Activated T-cell treated with anti-CD3 and anti-CD28 coated beads, Interleukin-2, amount 50 U/mL, for 24 hours (primary cell): ENCODE results near the gene CPVL.
A peak's percentile ranks its signal among the peaks of the same experiment; 100 is the strongest.

Experiments
- DNase-seq: peaks from one replicate; pipeline ENCODE4 v3.0.0-alpha.2; 2020
- H3K27ac Mint-ChIP-seq: 2 replicates; pipeline ENCODE4 v1.8.0; 2020; ENCODE audit warnings: mild to moderate bottlenecking, mixed read lengths
- H3K27me3 Mint-ChIP-seq: 2 replicates; pipeline ENCODE4 v1.8.0; 2020; ENCODE audit warnings: mixed read lengths
- H3K36me3 Mint-ChIP-seq: 2 replicates; pipeline ENCODE4 v1.8.0; 2020; ENCODE audit warnings: low read depth, mixed read lengths
- H3K4me1 Mint-ChIP-seq: 2 replicates; pipeline ENCODE4 v1.8.0; 2020; ENCODE audit warnings: low read depth, mixed read lengths
- H3K4me3 Mint-ChIP-seq: 2 replicates; pipeline ENCODE4 v1.8.0; 2020; ENCODE audit warnings: mild to moderate bottlenecking, moderate library complexity, mixed read lengths
- H3K9me3 Mint-ChIP-seq: 2 replicates; pipeline ENCODE4 v1.8.0; 2020; ENCODE audit warnings: mixed read lengths

The CPVL gene

GRCh38 chr7:29170781-29171180 is 24.4 kb upstream of the CPVL start:
- Mint-ChIP-seq H3K4me3 (no peak overlapping the region), H3K27ac (no peak overlapping the region), H3K9me3 (peaks cover 5% of the 10 kb centered on the region), H3K27me3 (peaks cover 16% of the 10 kb centered on the region), H3K36me3 (no peaks in the 10 kb centered on the region), H3K4me1 (no peaks in the 10 kb centered on the region)
- no peak for DNase-seq

DNA sequence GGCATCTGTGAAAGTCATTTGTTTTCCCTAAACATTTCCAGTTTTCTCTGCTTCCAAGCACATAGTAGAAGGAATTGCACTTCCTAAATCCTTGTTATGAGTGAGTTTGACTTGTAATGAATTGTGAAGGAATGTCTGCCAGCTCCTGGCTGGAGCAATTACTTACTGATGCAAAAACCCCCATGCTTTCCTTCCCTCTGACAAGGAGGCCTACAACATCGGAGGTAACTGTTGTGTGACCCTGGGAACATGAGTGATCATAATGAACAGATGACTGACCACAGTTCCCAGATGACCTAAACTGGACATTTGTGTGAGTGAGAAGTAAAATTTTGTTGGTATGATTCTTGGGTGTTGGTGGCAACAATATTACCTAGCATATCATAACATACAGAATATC is 21.4 kb upstream of the CPVL start:
- no peak overlapping the region for H3K27ac Mint-ChIP-seq
- H3K4me1 Mint-ChIP-seq = no peaks in the 10 kb centered on the region
- DNase-seq = no peak
- no peaks in the 10 kb centered on the region for H3K36me3 Mint-ChIP-seq
- H3K27me3 Mint-ChIP-seq = peaks cover 16% of the 10 kb centered on the region
- H3K4me3 Mint-ChIP-seq = no peak overlapping the region
- peaks cover 8% of the 10 kb centered on the region for H3K9me3 Mint-ChIP-seq

DNA sequence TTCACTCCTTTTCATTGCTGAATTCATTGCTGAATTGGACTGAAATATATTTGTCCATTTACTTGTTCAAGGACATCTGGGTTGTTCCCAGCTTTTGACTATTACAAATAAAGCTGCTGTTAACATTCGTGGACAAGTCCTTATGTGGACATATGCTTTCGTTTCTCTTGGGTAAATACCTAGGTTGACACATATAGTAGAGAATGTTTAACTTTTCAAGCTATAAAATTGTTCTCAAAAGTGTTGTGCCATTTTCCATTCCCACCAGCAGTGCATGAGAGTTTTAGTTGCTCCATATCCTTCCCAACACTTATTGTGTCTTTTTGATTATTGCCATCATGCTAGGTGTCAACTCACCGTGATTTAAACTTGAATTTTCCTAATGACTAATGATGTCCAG is 17.5 kb upstream of the CPVL start:
- no peaks in the 10 kb centered on the region for H3K4me1 Mint-ChIP-seq
- H3K27ac Mint-ChIP-seq = no peak overlapping the region
- H3K4me3 Mint-ChIP-seq = no peak overlapping the region
- peaks cover 8% of the 10 kb centered on the region for H3K9me3 Mint-ChIP-seq
- H3K36me3 Mint-ChIP-seq = no peaks in the 10 kb centered on the region
- H3K27me3 Mint-ChIP-seq = peaks cover 19% of the 10 kb centered on the region
- DNase-seq = no peak

DNA sequence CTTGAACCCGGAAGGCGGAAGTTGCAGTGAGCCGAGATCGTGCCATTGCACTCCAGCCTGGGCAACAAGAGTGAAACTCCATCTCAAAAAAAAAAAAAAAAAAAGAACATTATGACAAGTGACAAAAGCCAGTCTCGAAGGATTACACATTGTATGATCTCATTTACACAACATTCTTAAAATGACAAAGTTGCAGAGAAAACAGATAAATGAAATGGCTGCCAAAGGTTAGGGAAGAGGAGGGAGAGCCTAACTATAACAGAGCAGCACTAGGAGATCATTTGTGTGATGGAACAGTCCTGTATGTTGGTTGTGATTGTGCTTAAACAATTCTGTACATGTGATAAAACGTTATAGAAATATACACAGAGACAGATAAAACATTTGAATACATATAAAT is 16.2 kb upstream of the CPVL start:
- no peak for DNase-seq
- H3K4me1 Mint-ChIP-seq = no peaks in the 10 kb centered on the region
- peaks cover 8% of the 10 kb centered on the region for H3K9me3 Mint-ChIP-seq
- H3K27ac Mint-ChIP-seq = no peak overlapping the region
- H3K27me3 Mint-ChIP-seq = peaks cover 23% of the 10 kb centered on the region
- H3K36me3 Mint-ChIP-seq = no peaks in the 10 kb centered on the region
- no peak overlapping the region for H3K4me3 Mint-ChIP-seq

GRCh38 chr7:29161231-29161630 is 14.9 kb upstream of the CPVL start:
- Mint-ChIP-seq H3K27me3 (peaks cover 29% of the 10 kb centered on the region), H3K9me3 (peaks cover 7% of the 10 kb centered on the region), H3K4me3 (no peak overlapping the region), H3K27ac (no peak overlapping the region), H3K36me3 (no peaks in the 10 kb centered on the region), H3K4me1 (peaks cover 6% of the 10 kb centered on the region)
- no peak for DNase-seq

GRCh38 chr7:29160080-29160479 is 13.7 kb upstream of the CPVL start:
- Mint-ChIP-seq H3K9me3 (no peaks in the 10 kb centered on the region), H3K36me3 (no peaks in the 10 kb centered on the region), H3K4me3 (no peak overlapping the region), H3K4me1 (peaks cover 6% of the 10 kb centered on the region), H3K27me3 (peaks cover 29% of the 10 kb centered on the region), H3K27ac (no peak overlapping the region)
- no peak for DNase-seq

DNA sequence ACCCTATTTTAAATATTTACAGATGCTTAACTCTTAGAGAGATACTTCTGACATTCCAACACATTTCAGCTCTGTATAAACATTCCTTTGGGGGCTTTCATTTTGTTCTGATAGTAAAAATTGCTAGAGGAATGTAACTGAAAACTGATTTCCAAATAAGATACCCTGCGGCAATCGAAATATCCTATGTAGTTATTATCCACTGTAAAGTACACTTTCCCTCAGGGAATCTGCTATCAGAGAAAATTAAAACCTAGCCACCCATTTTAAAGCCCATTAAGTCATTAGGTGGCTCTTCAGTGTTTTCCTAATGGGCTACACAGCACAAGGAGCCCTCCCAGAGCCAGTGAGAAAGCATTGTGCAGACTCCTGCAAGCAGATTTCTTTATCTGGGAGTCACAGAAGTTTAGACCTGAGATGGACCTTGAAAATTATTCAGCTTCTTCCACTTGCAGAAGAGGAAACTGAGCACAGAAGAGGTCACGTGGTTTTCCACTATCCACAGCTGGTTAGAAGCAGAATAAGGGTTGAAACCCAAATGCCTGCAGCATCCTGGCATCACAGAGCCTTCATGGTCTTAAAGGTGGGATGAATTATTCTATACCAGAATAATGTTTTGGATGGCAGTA is 12.6 kb upstream of the CPVL start:
- Mint-ChIP-seq H3K9me3 (no peaks in the 10 kb centered on the region), H3K27ac (no peak overlapping the region), H3K4me3 (no peak overlapping the region), H3K36me3 (no peaks in the 10 kb centered on the region), H3K4me1 (peaks cover 6% of the 10 kb centered on the region), H3K27me3 (peaks cover 29% of the 10 kb centered on the region)
- no peak for DNase-seq

DNA sequence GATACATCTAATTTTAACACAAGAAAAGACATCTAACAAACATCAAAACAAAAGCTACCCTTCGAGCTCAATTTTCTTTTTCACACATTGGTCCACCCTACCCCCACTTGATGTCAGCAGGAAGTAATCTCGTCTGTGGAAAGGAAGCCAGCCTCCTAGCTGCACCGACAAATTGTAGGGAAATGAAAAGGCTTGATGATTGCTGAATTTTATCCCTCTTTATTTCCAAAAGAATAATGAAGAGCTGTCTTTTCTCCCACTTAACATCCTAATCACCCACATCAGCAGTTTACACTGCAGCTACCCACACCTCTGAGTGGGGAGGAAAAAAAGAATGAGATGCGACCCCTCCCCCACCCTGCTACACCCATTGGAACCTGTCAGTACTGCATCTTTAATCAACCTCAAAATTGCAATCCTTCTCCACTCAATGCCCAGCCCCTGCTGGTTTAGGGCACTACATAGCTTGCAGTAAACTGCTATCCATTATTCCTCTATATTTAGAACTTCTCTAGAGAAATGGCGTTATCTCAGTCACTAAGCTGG is 10.6 kb upstream of the CPVL start:
- no peak overlapping the region for H3K4me3 Mint-ChIP-seq
- no peaks in the 10 kb centered on the region for H3K9me3 Mint-ChIP-seq
- no peaks in the 10 kb centered on the region for H3K36me3 Mint-ChIP-seq
- H3K4me1 Mint-ChIP-seq = peaks cover 6% of the 10 kb centered on the region
- no peak overlapping the region for H3K27ac Mint-ChIP-seq
- H3K27me3 Mint-ChIP-seq = peaks cover 26% of the 10 kb centered on the region
- no peak for DNase-seq

GRCh38 chr7:29154076-29154475 is 7.7 kb upstream of the CPVL start:
- Mint-ChIP-seq H3K36me3 (no peaks in the 10 kb centered on the region), H3K4me3 (no peak overlapping the region), H3K27me3 (peaks cover 18% of the 10 kb centered on the region), H3K4me1 (peaks cover 6% of the 10 kb centered on the region), H3K27ac (no peak overlapping the region), H3K9me3 (no peaks in the 10 kb centered on the region)
- DNase-seq = no peak

DNA sequence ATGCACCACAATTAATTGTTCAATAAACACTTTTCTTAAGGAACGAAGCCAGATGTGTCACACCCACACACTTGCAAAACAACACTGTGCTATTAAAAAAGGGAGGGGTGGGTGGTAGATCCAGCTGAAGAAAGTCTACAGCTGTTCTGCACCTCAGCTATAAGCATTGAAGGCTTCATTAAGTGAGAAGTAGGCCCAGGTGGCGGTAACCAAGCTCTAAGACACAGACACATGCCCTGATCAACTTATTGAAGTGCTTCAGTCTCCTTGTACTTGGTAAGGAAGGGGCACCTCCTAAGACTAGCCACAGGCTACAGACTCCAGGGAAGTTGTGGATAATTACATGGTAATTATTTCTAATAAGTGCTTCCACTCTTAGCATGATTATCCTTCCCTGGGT is 4.5 kb upstream of the CPVL start:
- DNase-seq = no peak
- Mint-ChIP-seq H3K27me3 (peaks cover 36% of the 10 kb centered on the region), H3K27ac (no peak overlapping the region), H3K36me3 (no peaks in the 10 kb centered on the region), H3K4me1 (peaks cover 10% of the 10 kb centered on the region), H3K9me3 (no peaks in the 10 kb centered on the region), H3K4me3 (no peak overlapping the region)

DNA sequence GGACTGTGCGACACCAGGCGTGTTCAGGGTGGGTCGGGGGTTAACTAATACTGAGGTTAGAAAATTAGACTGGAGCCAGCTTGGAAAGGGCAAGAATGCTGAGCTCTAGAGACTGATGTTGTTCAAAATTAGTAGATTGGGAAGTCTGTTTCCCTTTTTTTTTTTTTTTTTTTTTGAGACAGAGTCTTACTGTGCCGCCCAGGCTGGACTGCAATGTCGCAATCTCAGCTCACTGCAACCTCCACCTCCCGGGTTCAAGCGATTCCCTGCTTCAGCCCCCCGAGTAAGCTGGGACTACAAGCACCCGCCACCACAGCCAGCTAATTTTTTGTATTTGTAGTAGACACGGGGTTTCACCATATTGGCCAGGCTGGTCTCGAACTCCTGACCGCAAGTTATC is 2.7 kb upstream of the CPVL start:
- Mint-ChIP-seq H3K27me3 (peaks cover 54% of the 10 kb centered on the region), H3K4me1 (peaks cover 11% of the 10 kb centered on the region), H3K36me3 (no peaks in the 10 kb centered on the region), H3K27ac (no peak overlapping the region), H3K4me3 (no peak overlapping the region), H3K9me3 (no peaks in the 10 kb centered on the region)
- no peak for DNase-seq

- peaks cover 11% of the 10 kb centered on the region for H3K4me1 Mint-ChIP-seq
- no peak for DNase-seq
Observed at GRCh38 chr7:29147821-29148220, 1.5 kb upstream of the CPVL start.

DNA sequence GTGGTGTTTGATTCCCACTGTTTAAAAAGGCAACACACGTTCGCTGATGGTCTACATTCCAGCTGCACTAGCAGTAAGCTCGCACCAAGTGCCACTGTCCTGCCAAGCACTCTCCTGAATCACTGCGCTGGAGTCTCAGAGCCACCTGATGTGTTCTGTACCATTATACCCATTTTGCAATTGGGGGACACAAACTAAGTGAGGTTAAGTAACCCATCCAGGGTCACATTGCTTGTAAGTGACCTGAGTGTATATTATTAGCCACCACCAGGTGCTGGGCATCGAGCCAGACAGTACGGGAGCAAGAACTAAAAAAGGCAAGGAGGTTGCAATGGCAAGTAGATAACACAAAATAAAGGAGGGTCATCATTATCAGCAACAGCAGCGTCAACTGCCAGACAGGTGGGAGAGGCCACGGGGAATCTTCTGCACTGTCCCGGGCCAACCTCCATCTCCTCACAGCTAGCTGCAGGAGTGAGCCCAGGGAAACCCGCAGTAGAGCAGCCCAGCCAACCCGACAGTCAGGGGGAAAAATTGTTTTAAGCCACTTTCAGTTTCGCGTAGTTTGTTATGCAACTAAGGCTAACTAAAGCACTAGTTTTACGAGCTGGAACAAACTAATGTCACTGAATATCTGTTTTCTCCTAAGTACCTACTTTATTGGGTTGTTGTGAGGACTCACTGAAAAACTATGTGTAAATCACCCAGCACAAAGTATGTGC is 712 bp upstream of the CPVL start:
- DNase-seq = no peak
- Mint-ChIP-seq H3K27me3 (peaks cover 64% of the 10 kb centered on the region), H3K9me3 (no peaks in the 10 kb centered on the region), H3K36me3 (no peaks in the 10 kb centered on the region), H3K4me1 (peaks cover 11% of the 10 kb centered on the region), H3K27ac (no peak overlapping the region), H3K4me3 (no peak overlapping the region)

More at GRCh38 chr7:29147821-29148220, 1.5 kb upstream of the CPVL start:
- no peak overlapping the region for H3K4me3 Mint-ChIP-seq
- H3K27me3 Mint-ChIP-seq = peaks cover 59% of the 10 kb centered on the region
- no peaks in the 10 kb centered on the region for H3K9me3 Mint-ChIP-seq
- H3K27ac Mint-ChIP-seq = no peak overlapping the region
- H3K36me3 Mint-ChIP-seq = no peaks in the 10 kb centered on the region

DNA sequence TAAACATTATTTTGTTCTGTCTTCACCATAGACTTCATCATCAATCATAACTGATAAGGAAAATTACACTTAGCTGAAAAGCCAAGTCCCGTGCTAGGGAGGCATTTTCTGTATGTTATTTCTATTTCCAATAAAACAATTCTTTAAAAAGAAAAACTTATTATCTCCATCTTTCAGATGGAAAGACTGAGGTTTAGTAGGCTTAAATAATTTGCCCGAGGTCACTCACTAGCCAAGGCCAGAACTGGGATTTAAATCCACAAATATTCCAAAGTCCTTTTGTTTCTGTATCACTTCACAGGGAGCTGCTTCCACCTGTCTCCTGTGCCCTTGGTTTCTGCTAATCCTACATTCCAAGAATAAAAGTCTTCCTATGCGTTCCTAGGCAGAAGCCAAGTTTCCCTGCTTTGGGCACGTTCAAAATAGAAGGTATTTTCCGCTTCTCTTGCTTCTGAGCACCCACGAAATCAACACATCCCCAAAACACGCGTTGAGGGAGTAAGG is 732 bp downstream of the CPVL start:
- Mint-ChIP-seq H3K27me3 (peaks cover 72% of the 10 kb centered on the region), H3K9me3 (no peaks in the 10 kb centered on the region), H3K4me1 (peaks cover 11% of the 10 kb centered on the region), H3K27ac (no peak overlapping the region), H3K36me3 (no peaks in the 10 kb centered on the region), H3K4me3 (peak overlapping the region; percentile 61)
- DNase-seq = no peak

DNA sequence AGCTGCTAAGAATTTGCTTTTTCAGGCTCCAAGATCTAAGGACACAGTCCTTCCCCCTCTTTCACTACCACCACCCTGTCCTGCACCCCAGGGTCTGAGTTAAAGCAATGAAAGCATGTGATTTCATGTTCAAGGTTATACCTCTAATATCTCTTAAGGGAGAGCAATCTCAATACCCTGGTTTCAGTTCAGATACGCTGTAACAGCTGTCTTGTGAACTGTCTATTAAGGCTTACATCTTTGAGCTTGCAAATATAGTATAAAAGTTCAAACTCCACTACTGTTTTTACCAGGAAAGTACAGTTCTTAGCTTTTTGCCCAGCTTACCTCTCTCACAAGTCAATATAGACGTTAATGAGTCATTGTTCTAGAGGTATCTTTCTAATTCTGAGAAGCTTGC is 2.6 kb downstream of the CPVL start:
- Mint-ChIP-seq H3K27me3 (peaks cover 66% of the 10 kb centered on the region), H3K4me3 (no peak overlapping the region), H3K36me3 (no peaks in the 10 kb centered on the region), H3K9me3 (no peaks in the 10 kb centered on the region), H3K27ac (no peak overlapping the region), H3K4me1 (peaks cover 11% of the 10 kb centered on the region)
- no peak for DNase-seq
